ENCODE data around the gene HBP1.

- no peak for TF ChIP-seq RAD21 (conservative IDR thresholded peaks at IDR 0.05)
- no peak for TF ChIP-seq SMC3 (conservative IDR thresholded peaks at IDR 0.05; ENCODE audit: poor library complexity)
- no peak for TF ChIP-seq CTCF (IDR thresholded peaks at IDR 0.05; ENCODE audit: poor library complexity, severe bottlenecking)
- no peak for TF ChIP-seq EP300 (conservative IDR thresholded peaks at IDR 0.05; ENCODE audit: poor library complexity, severe bottlenecking)
- TF ChIP-seq EZH2 (IDR thresholded peaks at IDR 0.05; ENCODE audit: borderline replicate concordance, insufficient read depth, low read length, poor library complexity, severe bottlenecking), result no peak
- no peak for TF ChIP-seq MXI1 (conservative IDR thresholded peaks at IDR 0.05; ENCODE audit: poor library complexity, severe bottlenecking)
- TF ChIP-seq REST (IDR thresholded peaks at IDR 0.05; ENCODE audit: borderline replicate concordance), result no peak
- TF ChIP-seq POLR2AphosphoS5 (IDR thresholded peaks at IDR 0.05), result no peak
- no peak for TF ChIP-seq TAF1 (IDR thresholded peaks at IDR 0.05; ENCODE audit: low read depth)
Observed at GRCh38 chr7:107179326-107180164, 10.7 kb downstream of the HBP1 start.

Data from neural cell (in vitro differentiated cells).